Nephron progenitor cell (in vitro differentiated cells): ENCODE data around the gene FSTL4.

Source experiments
- DNase-seq: peaks from one replicate; pipeline ENCODE4 v3.0.0; 2021
- H3K27ac Mint-ChIP-seq: 2 replicates; pipeline ENCODE4 v1.8.0; 2021; ENCODE audit warnings: mild to moderate bottlenecking, moderate library complexity, mixed read lengths
- H3K27me3 Mint-ChIP-seq: 2 replicates; pipeline ENCODE4 v1.8.0; 2021; ENCODE audit warnings: mild to moderate bottlenecking, low read depth, mixed read lengths; ENCODE audit not compliant: poor library complexity
- H3K36me3 Mint-ChIP-seq: 2 replicates; pipeline ENCODE4 v1.8.0; 2021; ENCODE audit warnings: low read depth, mixed read lengths
- H3K4me1 Mint-ChIP-seq: 2 replicates; pipeline ENCODE4 v1.8.0; 2021; ENCODE audit warnings: mixed read lengths
- H3K4me3 Mint-ChIP-seq: 2 replicates; pipeline ENCODE4 v1.8.0; 2021; ENCODE audit warnings: mild to moderate bottlenecking, moderate library complexity, mixed read lengths
- H3K9me3 Mint-ChIP-seq: 2 replicates; pipeline ENCODE4 v1.8.0; 2021; ENCODE audit warnings: mild to moderate bottlenecking, moderate library complexity, mixed read lengths
- CTCF ChIP-seq: fragments of 200-600 bp; sonication (generic); IDR thresholded peaks from 2 replicates; pipeline ENCODE4 v1.5.0; 2021; ENCODE audit warnings: antibody characterized with exemption

Gene FSTL4

GRCh38 chr5:133328800-133329199, 283.5 kb downstream of the FSTL4 start:
- Mint-ChIP-seq H3K9me3 (no peaks in the 10 kb centered on the region), H3K4me1 (peaks cover 10% of the 10 kb centered on the region), H3K27me3 (peaks cover 23% of the 10 kb centered on the region), H3K27ac (no peak overlapping the region), H3K36me3 (no peaks in the 10 kb centered on the region), H3K4me3 (no peak overlapping the region)
- no peak for TF ChIP-seq CTCF
- DNase-seq = no peak

DNA sequence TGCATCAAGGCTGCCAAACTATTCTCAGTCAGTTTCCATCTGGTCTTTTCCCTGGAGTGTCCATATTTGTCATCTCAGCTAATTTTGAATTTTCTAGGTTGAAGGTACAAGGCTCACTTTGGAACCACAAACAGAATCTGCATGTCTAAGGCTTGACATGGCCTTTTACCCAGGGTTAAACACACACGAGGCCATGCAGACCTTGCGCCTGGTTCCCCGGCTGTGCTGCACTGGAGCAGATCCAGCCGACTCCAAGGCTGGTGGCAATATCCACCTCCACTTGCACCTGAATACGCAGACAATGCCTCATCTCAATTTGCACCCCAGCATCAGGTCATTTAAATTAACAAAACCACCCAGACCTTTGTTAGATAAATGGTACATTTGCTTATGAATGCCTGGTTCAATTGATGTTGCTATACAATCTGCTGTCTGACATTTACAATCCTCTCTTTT, 284.4 kb downstream of the FSTL4 start:
- Mint-ChIP-seq H3K27me3 (peaks cover 21% of the 10 kb centered on the region), H3K27ac (no peak overlapping the region), H3K9me3 (no peaks in the 10 kb centered on the region), H3K4me1 (peaks cover 2% of the 10 kb centered on the region), H3K36me3 (no peaks in the 10 kb centered on the region), H3K4me3 (no peak overlapping the region)
- DNase-seq = no peak
- TF ChIP-seq CTCF = no peak

DNA sequence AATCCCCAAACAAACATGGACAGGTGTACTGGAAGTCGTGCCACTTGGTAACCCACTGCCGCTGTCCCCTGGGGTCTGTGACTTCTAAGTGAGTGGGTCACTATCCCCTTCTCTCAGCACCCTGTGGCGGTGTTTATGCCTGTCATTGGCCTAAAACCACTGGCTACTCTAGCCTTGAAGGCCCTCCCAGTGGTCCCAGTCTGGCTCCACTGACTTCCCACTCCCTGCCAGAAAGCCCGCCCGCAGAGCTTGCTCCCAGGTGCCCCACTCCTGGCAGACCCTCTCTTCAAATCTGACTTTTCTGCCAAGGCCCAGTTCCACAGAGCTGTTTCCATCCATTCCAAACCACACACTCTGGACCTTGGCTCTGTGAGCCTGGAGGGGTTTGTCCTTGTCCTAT, 286.0 kb downstream of the FSTL4 start:
- no peak overlapping the region for H3K4me3 Mint-ChIP-seq
- DNase-seq = no peak
- H3K4me1 Mint-ChIP-seq = no peaks in the 10 kb centered on the region
- no peak for TF ChIP-seq CTCF
- no peak overlapping the region for H3K27ac Mint-ChIP-seq
- peaks cover 21% of the 10 kb centered on the region for H3K27me3 Mint-ChIP-seq
- H3K36me3 Mint-ChIP-seq = no peaks in the 10 kb centered on the region
- no peaks in the 10 kb centered on the region for H3K9me3 Mint-ChIP-seq

DNA sequence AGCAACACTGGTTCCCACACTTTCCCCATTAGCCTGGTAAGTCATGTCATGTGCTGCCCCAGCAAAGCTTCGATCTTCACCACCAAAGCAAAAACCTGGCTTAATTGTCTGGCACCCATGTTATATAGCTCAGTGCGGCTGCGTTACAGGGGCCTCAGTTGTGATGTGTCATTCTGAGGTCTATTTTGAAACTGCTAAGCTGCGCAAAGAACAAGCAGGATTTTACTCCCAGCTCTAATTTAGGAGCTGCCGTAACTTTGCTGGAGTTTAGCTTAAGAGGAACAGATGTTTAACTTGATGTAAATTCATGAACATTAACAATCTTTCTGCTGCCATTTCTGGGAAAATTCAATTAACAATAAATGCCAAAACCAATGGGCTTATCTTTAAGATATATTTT, 286.5 kb downstream of the FSTL4 start:
- Mint-ChIP-seq H3K36me3 (no peaks in the 10 kb centered on the region), H3K9me3 (no peaks in the 10 kb centered on the region), H3K4me3 (no peak overlapping the region), H3K27me3 (peaks cover 24% of the 10 kb centered on the region), H3K4me1 (no peaks in the 10 kb centered on the region), H3K27ac (peak overlapping the region; percentile 25)
- no peak for DNase-seq
- TF ChIP-seq CTCF = no peak

- H3K4me3 Mint-ChIP-seq = no peak overlapping the region
- no peaks in the 10 kb centered on the region for H3K36me3 Mint-ChIP-seq
- DNase-seq = no peak
- no peak overlapping the region for H3K27ac Mint-ChIP-seq
- H3K27me3 Mint-ChIP-seq = peaks cover 23% of the 10 kb centered on the region
- peaks cover 4% of the 10 kb centered on the region for H3K4me1 Mint-ChIP-seq
- no peak for TF ChIP-seq CTCF
- no peaks in the 10 kb centered on the region for H3K9me3 Mint-ChIP-seq
These were observed 287.4 kb downstream of the FSTL4 start for GRCh38 chr5:133324926-133325325.

DNA sequence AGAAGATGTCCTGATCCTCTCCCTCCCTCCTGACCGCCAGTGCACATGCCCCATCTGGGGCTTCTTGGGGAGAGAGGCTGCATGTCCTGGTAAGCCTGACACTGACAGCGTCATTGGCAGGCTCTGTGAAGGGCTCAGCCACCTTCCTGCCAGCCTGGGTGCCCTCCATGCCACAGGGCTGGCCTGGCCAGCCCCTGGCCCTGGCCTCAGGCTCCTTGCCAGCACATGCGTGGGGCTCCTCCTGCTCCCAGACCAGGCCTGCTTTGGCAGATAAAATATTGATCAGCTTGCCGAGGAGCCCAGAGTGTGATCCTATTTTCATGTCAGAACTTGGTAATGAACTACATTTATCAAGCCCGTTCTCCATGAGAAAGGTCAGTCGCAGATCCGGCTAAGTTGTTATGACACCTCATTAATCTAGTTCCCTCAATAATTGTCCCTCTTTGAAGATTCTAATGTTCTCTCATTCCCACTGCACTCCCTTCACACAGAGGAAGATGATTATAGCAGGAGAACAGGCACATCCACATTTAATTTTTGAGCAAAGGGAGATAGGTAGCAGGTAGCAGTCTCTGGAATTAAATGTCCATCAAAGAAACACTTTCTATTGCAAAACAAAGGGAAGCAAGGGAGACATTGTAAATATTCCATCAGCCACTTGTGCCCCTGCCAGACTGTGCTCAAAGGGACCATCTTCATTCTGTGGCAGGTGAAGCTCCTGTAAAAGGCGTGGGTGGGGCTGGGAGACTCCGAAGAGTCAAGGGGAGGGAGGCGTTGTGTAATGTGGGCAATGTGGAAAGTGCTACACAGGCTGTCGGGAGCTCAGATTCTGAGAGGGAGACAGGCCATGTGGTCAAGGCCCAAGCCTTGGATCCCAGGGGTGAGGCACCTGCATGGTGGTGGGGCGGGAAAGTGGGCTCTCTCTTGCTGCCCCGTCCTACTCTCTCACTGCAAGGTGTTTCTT, 288.6 kb downstream of the FSTL4 start:
- Mint-ChIP-seq H3K27ac (no peak overlapping the region), H3K4me1 (peaks cover 5% of the 10 kb centered on the region), H3K36me3 (no peaks in the 10 kb centered on the region), H3K4me3 (no peak overlapping the region), H3K27me3 (peaks cover 22% of the 10 kb centered on the region), H3K9me3 (no peaks in the 10 kb centered on the region)
- no peak for DNase-seq
- TF ChIP-seq CTCF = no peak
